HG02884 (cell line): ENCODE results near the gene SPINDOC.
"Not testable (repeated sequence)": the region's sequence is repeated elsewhere in the genome, so short reads cannot be mapped to it uniquely, and the experiment has no call there.

Experiments used
- ATAC-seq: cut with Tn5 transposase; IDR thresholded peaks from one replicate; pipeline ENCODE4 v1.9.1; 2021; ENCODE audit warnings: mild to moderate bottlenecking, moderate library complexity; ENCODE audit not compliant: unreplicated experiment

Gene SPINDOC

GRCh38 chr11:63851364-63851763 lies 38.1 kb downstream of the SPINDOC start:
- no peak for ATAC-seq

- ATAC-seq, result no peak
These were observed 40.2 kb downstream of the SPINDOC start for GRCh38 chr11:63853476-63853875.

GRCh38 chr11:63854696-63855095 lies 41.4 kb downstream of the SPINDOC start:
- ATAC-seq, result no peak

GRCh38 chr11:63855975-63856374 lies 42.7 kb downstream of the SPINDOC start:
- ATAC-seq, result no peak

- no peak for ATAC-seq
These were observed 45.6 kb downstream of the SPINDOC start for GRCh38 chr11:63858628-63859550.

- ATAC-seq, result no peak
These were observed 49.7 kb downstream of the SPINDOC start for GRCh38 chr11:63862923-63863322.

DNA sequence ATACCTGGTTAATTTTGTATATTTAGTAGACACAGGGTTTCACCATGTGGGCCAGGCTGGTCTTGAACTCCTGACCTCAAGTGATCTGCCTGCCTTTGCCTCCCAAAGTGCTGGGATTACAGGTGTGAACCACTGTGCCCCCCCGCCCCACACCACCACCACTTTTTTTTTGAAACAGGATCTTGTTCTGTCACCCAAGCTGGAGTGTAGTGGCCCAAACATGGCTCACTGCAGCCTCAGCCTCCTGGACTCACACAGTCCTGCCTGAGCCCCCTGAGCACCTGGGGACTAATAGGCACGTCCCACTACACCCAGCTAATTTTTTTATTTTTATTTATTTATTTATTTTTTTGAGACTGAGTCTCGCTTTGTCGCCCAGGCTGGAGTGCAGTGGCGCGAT lies 50.4 kb downstream of the SPINDOC start:
- ATAC-seq, result not testable (repeated sequence)

- ATAC-seq, result no peak
These were observed 53.0 kb downstream of the SPINDOC start for GRCh38 chr11:63866211-63866610.

- no peak for ATAC-seq
These were observed 54.3 kb downstream of the SPINDOC start for GRCh38 chr11:63867511-63867910.

- no peak for ATAC-seq
These were observed 55.3 kb downstream of the SPINDOC start for GRCh38 chr11:63868399-63869064.

DNA sequence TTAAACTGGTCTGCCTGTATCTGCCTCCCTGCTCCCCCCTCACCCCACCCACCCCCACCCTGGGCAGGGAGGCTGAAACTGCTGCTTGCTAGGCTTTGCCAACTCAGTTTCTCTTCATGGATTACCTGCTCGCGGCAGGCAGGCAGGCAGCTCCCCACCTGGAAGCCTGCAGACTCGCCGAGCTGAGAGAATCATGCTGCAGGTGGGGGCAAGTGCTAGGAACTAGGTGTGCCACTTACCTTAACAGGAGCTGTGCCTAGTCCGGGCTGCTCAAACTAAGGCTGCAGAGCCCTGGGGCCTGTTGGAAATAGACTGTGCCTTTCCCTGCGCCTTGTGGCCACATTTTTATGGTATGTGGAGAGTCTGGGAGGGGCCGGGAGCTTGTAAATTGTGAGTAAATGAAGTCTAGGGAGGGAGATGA lies 55.9 kb downstream of the SPINDOC start:
- ATAC-seq, result no peak

DNA sequence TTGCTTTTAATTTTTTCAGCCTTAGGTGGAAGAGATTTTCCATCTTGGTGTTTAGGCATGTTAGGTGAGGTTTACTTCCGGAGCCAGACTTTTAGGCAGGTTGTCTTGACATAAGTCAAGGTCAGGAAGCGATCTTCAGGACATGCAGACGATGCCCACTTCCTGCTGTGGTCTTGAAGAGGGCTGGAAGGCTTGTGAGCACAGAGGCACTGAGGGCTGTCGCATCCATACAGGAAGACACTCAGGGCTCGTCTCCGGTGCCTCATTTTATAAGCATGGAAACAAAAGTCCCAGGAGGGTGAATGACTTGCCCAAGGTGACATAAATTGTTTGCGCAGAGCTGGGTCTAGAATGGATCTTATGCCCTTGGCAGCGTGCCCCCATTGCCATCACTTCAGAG lies 56.4 kb downstream of the SPINDOC start:
- ATAC-seq, result no peak

- ATAC-seq, result no peak
These were observed 57.3 kb downstream of the SPINDOC start for GRCh38 chr11:63870351-63871140.

DNA sequence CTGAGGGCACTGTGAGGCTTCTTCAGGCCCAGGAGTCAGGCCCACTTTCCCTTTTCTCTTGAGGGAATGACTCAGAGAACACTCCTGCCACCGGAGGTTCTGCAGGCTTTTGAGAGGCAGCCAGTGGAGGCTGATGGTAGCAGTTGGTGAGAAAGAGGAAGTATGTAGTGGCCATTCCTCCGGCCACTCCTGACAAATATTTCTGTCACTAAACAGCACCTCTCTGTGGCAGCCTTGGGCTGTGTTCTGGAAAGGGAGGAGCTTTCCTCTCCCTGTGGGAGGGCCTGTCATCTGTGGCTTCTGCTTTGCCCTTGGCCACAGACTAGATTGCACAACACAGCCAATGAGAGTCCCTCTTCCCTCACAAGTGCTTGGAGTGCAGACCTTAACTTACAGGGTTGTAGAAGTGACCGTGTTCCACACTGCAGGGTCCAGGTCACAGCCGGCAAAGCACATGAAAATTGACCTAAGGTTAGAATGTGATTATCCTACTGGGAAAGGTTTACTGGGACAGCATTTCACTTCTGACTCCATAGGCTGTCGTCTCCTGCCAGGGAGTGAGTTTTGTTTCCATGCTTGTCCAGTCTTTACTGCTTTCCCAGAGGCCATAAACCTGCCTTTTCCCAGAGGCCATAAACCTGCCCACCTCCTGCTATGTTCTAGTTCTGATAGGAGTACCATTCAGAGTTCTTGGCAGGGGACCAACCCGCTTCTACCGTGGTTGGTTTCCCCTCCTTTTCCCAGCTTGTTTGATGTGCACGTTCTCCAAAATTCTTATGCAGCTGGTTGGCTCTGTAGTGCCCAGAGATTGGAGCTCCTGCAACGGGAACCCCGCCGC lies 58.9 kb downstream of the SPINDOC start:
- peak; percentile 84 for ATAC-seq

- no peak for ATAC-seq
These were observed 59.5 kb downstream of the SPINDOC start for GRCh38 chr11:63872800-63873197.

DNA sequence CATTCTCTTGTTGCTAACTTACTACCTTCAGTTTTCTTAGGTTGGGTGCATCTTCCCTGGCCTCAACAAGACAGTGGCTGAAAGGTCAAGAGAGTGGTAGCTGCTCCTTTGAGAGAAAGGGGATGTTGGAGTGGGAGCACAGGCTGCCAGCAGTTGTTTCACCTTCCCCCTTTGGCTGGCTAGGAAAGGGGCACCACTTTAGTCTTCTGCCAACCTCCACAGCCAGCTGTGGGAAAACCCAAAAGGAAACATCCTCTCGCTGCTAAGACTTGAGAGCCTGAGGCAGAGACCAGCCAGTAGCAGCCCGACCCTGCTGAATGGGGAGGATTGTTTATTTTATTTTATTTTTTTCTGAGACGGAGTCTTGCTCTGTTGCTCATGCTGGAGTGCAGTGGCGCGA lies 60.1 kb downstream of the SPINDOC start:
- no peak for ATAC-seq

GRCh38 chr11:63874511-63874910 lies 61.3 kb downstream of the SPINDOC start:
- no peak for ATAC-seq

- no peak for ATAC-seq
These were observed 62.3 kb downstream of the SPINDOC start for GRCh38 chr11:63875506-63876065.

DNA sequence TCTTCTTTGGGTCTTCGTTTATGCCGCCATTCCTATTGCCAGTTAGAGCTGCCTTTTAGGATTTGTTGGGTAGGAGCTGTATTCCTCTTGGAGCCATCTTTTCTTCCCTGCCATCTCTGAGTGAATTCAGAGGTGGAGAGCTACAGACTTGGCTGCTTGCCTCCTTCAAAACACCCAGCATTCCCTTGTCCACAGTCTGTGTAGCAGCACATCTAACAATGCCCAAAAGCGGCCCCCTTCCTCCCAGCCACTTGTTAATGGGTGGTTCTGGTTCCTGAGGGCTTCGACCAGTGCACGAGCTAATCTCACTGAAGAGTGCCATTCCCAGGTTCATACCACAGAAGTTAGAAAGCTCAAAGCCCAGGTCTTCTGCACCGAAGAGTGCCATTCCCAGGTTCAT lies 63.4 kb downstream of the SPINDOC start:
- ATAC-seq, result no peak
